GM21825 (cell line): ENCODE data around the gene PLSCR4.
"Not testable (repeated sequence)": the region's sequence is repeated elsewhere in the genome, so short reads cannot be mapped to it uniquely, and the experiment has no call there.

Experiments used
- ATAC-seq: cut with Tn5 transposase; IDR thresholded peaks from one replicate; pipeline ENCODE4 v1.9.1; 2021; ENCODE audit warnings: mild to moderate bottlenecking, moderate library complexity; ENCODE audit not compliant: unreplicated experiment

The PLSCR4 gene

GRCh38 chr3:146250449-146251382, at the start of gene PLSCR4:
Gene PLSCR4 (minus strand): TSS chr3:146251105. CDS start chr3:146222071, 29,034 bp downstream.
- ATAC-seq = no peak

- ATAC-seq = not testable (repeated sequence)
Observed at GRCh38 chr3:146293401-146293800, 42.5 kb upstream of the PLSCR4 start.

- ATAC-seq = no peak
Observed at GRCh38 chr3:146283781-146284445, 33.0 kb upstream of the PLSCR4 start.

GRCh38 chr3:146280864-146281263, 30.0 kb upstream of the PLSCR4 start:
- no peak for ATAC-seq

- no peak for ATAC-seq
Observed at GRCh38 chr3:146279951-146280350, 29.0 kb upstream of the PLSCR4 start.

GRCh38 chr3:146279013-146279412, 28.1 kb upstream of the PLSCR4 start:
- no peak for ATAC-seq

- ATAC-seq = no peak
Observed at GRCh38 chr3:146277953-146278631, 27.2 kb upstream of the PLSCR4 start.

GRCh38 chr3:146275476-146275875, 24.6 kb upstream of the PLSCR4 start:
- ATAC-seq = no peak

GRCh38 chr3:146274833-146275232, 23.9 kb upstream of the PLSCR4 start:
- ATAC-seq = no peak

GRCh38 chr3:146273721-146274407, 23.0 kb upstream of the PLSCR4 start:
- ATAC-seq = no peak

- ATAC-seq = no peak
Observed at GRCh38 chr3:146271180-146271579, 20.3 kb upstream of the PLSCR4 start.

GRCh38 chr3:146269271-146269670, 18.4 kb upstream of the PLSCR4 start:
- ATAC-seq = no peak

- ATAC-seq = no peak
Observed at GRCh38 chr3:146268535-146269219, 17.8 kb upstream of the PLSCR4 start.

- no peak for ATAC-seq
Observed at GRCh38 chr3:146265720-146266119, 14.8 kb upstream of the PLSCR4 start.

GRCh38 chr3:146262371-146263110, 11.6 kb upstream of the PLSCR4 start:
- ATAC-seq = no peak

GRCh38 chr3:146259880-146260589, 9.1 kb upstream of the PLSCR4 start:
- ATAC-seq = no peak

GRCh38 chr3:146256851-146257486, 6.1 kb upstream of the PLSCR4 start:
- ATAC-seq = no peak

- not testable (repeated sequence) for ATAC-seq
Observed at GRCh38 chr3:146252445-146252844, 1.5 kb upstream of the PLSCR4 start.
